HepG2 (cell line): ENCODE results near the gene STAT4. TPM values are rescaled to one million over a fixed set of nuclear protein-coding genes. Genes with fewer than 3 reads are reported as not detected.

Source experiments
- ATAC-seq: fragments of 200-7000 bp; cut with Tn5 transposase; 3 replicates; pipeline ENCODE4 v1.9.1; 2020; ENCODE audit warnings: mild to moderate bottlenecking, moderate library complexity
- BruUV-seq: library from RNA; stranded (reverse); fragments of 400-500 nt; replicated peaks from 2 replicates; lab custom pipeline; 2021; lab: Mats Ljungman, UMichigan
- CTCF ChIA-PET: fragments of 300-600 bp; formaldehyde crosslinking; extraction: SDS; loops from one replicate; lab custom pipeline; 2021; ENCODE audit warnings: low total read pairs, inconsistent platforms, low intra/inter-chr PET ratio; lab: Yijun Ruan, JAX
- POLR2A ChIA-PET: fragments of 350-600 bp; sonication (Branson Sonifier 250); formaldehyde crosslinking; loops from one replicate; lab custom pipeline; 2020; ENCODE audit warnings: antibody characterized with exemption, inconsistent platforms; lab: Yijun Ruan, JAX
- DNase-seq: peaks from one replicate; pipeline ENCODE4 v3.0.0-alpha.2; 2015; ENCODE audit warnings: low spot score
- FAIRE-seq: peaks from 3 replicates; lab custom pipeline; 2011; peaks lifted over from hg19 to GRCh38; lab: Jason Lieb, UNC
- H2AFZ ChIP-seq: one replicate; pipeline ENCODE4 v1.6.1; 2011; ENCODE audit warnings: low read length, inconsistent platforms
- H3K27ac ChIP-seq: fragments of 300-600 bp; 3 replicates; pipeline ENCODE4 v1.8.0; 2011; ENCODE audit warnings: mixed run types, mild to moderate bottlenecking, mixed read lengths, low read length, inconsistent platforms; ENCODE audit not compliant: insufficient read depth; ENCODE audit errors: extremely low read length
- H3K27me3 ChIP-seq, 2 experiments: fragments of 200-600 bp in 1 of 2; 2 replicates in 1 of 2; 3 replicates in 1 of 2; pipeline versions ENCODE4 v1.6.0 to v1.8.0; 2011; ENCODE audit warnings: low read length in 2 of 2, mild to moderate bottlenecking in 2 of 2, moderate library complexity in 2 of 2, inconsistent platforms in 1 of 2; ENCODE audit not compliant: insufficient read depth in 2 of 2, control insufficient read depth in 1 of 2
- H3K36me3 ChIP-seq, 2 experiments: fragments of 200-600 bp in 1 of 2; replicated peaks in 1 of 2; 2 replicates in 1 of 2; 3 replicates in 1 of 2; pipeline versions ENCODE4 v1.5.1 to v1.8.0; 2011; ENCODE audit warnings: low read length in 2 of 2, inconsistent platforms in 1 of 2; ENCODE audit not compliant: insufficient read depth in 2 of 2, control insufficient read depth in 1 of 2
- H3K4me1 ChIP-seq: 2 replicates; pipeline ENCODE4 v1.5.1; 2012; ENCODE audit warnings: low read length, inconsistent platforms; ENCODE audit not compliant: insufficient read depth
- H3K4me2 ChIP-seq: 2 replicates; pipeline ENCODE4 v1.6.0; 2011; ENCODE audit warnings: low read depth, low read length, inconsistent platforms
- H3K4me3 ChIP-seq, 3 experiments: fragments of 200-600 bp in 1 of 3; sonication (generic), shearing (Covaris generic) in 1 of 3; replicated peaks in 1 of 3; 2 replicates each; pipeline ENCODE4 v1.5.1; 2011 to 2016; ENCODE audit warnings: low read length in 3 of 3, inconsistent platforms in 2 of 3, low read depth in 2 of 3, mild to moderate bottlenecking in 2 of 3, control low read depth in 1 of 3, mixed read lengths in 1 of 3; ENCODE audit not compliant: insufficient read depth in 1 of 3
- H3K79me2 ChIP-seq: one replicate; pipeline ENCODE4 v1.6.1; 2011; ENCODE audit warnings: low read length, inconsistent platforms; ENCODE audit not compliant: insufficient read depth
- H3K9ac ChIP-seq: 2 replicates; pipeline ENCODE4 v1.6.0; 2011; ENCODE audit warnings: mild to moderate bottlenecking, low read depth, low read length, inconsistent platforms; ENCODE audit not compliant: insufficient read depth
- H3K9me3 ChIP-seq: 2 replicates; pipeline ENCODE4 v1.5.1; 2012; ENCODE audit warnings: mild to moderate bottlenecking, low read length
- H4K20me1 ChIP-seq: 2 replicates; pipeline ENCODE4 v1.6.0; 2011; ENCODE audit warnings: inconsistent platforms, mild to moderate bottlenecking, low read length, moderate library complexity; ENCODE audit not compliant: insufficient read depth
- HNF1A ChIP-seq, 2 experiments: sonication (generic) in 1 of 2; formaldehyde crosslinking in 1 of 2; IDR thresholded peaks; 2 replicates each; pipeline versions ENCODE4 v1.4.0 to v1.6.1; 2016 to 2020; ENCODE audit warnings: borderline replicate concordance in 1 of 2, low read depth in 1 of 2, mild to moderate bottlenecking in 1 of 2, missing genetic modification reagents in 1 of 2
- IRF1 ChIP-seq: sonication (generic); formaldehyde crosslinking; IDR thresholded peaks from 2 replicates; pipeline ENCODE4 v1.4.0; 2020; ENCODE audit warnings: low read depth, mild to moderate bottlenecking, missing genetic modification reagents
- MED1 ChIP-seq: sonication (generic); formaldehyde crosslinking; IDR thresholded peaks from 2 replicates; pipeline ENCODE4 v1.4.0; 2020; ENCODE audit warnings: missing genetic modification reagents
- PHB2 ChIP-seq: fragments of 450-650 bp; IDR thresholded peaks from 2 replicates; pipeline ENCODE4 v1.6.1; 2018; ENCODE audit not compliant: partially characterized antibody
- PRPF4 ChIP-seq: fragments of 200-400 bp; formaldehyde crosslinking; IDR thresholded peaks from 2 replicates; pipeline ENCODE4 v1.6.1; 2016; ENCODE audit warnings: low read length, low read depth; ENCODE audit not compliant: poor library complexity, severe bottlenecking
- RBM22 ChIP-seq: fragments of 200-400 bp; formaldehyde crosslinking; optimal IDR thresholded peaks from 2 replicates; pipeline ENCODE3; 2017; ENCODE audit warnings: mild to moderate bottlenecking, low read length, moderate library complexity
- REL ChIP-seq: sonication (generic); formaldehyde crosslinking; conservative IDR thresholded peaks from 2 replicates; pipeline ENCODE4 v1.8.0; 2022; ENCODE audit warnings: mild to moderate bottlenecking, missing genetic modification reagents, moderate library complexity
- SALL2 ChIP-seq: sonication (generic); formaldehyde crosslinking; IDR thresholded peaks from 2 replicates; pipeline ENCODE4 v1.8.1; 2023; ENCODE audit warnings: mild to moderate bottlenecking, missing genetic modification reagents, inconsistent platforms
- SMAD3 ChIP-seq: sonication (generic); formaldehyde crosslinking; IDR thresholded peaks from 2 replicates; pipeline ENCODE4 v1.4.0; 2020; ENCODE audit warnings: missing genetic modification reagents
- TFDP1 ChIP-seq: IDR thresholded peaks from 2 replicates; pipeline ENCODE4 v1.6.1; 2016; ENCODE audit warnings: missing compliant biosample characterization, missing genetic modification reagents, borderline replicate concordance
- ZMAT5 ChIP-seq: sonication (generic); formaldehyde crosslinking; IDR thresholded peaks from 2 replicates; pipeline ENCODE4 v1.5.0; 2020; ENCODE audit warnings: mild to moderate bottlenecking, low read depth, missing genetic modification reagents, borderline replicate concordance
- ZNF101 ChIP-seq: sonication (generic); formaldehyde crosslinking; IDR thresholded peaks from 2 replicates; pipeline ENCODE4 v1.4.0; 2020; ENCODE audit warnings: mild to moderate bottlenecking, low read depth, missing genetic modification reagents, borderline replicate concordance
- ZNF761 ChIP-seq: sonication (generic); formaldehyde crosslinking; conservative IDR thresholded peaks from 2 replicates; pipeline ENCODE4 v1.4.0; 2020; ENCODE audit warnings: mild to moderate bottlenecking, missing genetic modification reagents
- WGBS: methylation state at CpG from one replicate; pipeline ENCODE4 v1.1.6; 2017; ENCODE audit warnings: low lambda C conversion rate; 5-methylcytosine and 5-hydroxymethylcytosine counted together
- in situ Hi-C: cut with HindIII; loops from 2 replicates; pipeline ENCODE4 v1.10.0; 2017; ENCODE audit warnings: low pct_unique_long_range_greater_than_20kb; ENCODE audit not compliant: extremely low pct_ligation_motif_present
- intact Hi-C: fragments of 100-400 bp; cut with micrococcal nuclease; formaldehyde crosslinking; loops from one replicate; pipeline ENCODE4 v1.10.0; 2022; ENCODE audit not compliant: unreplicated experiment
- polyA plus RNA-seq, 8 experiments: library from polyadenylated mRNA; depleted of rRNA in 3 of 8; stranded (reverse) in 7 of 8; unstranded in 1 of 8; fragments of >200 nt; fragmentation: Illumina TruSeq in 4 of 8; extraction: Trizol in 4 of 8; gene quantifications; 2 replicates each; pipeline versions ENCODE4 v1.2.1 to v1.2.3, GENCODE V29; 2011 to 2016; ENCODE audit warnings: low read depth in 4 of 8, missing spikeins in 1 of 8, mixed read lengths in 1 of 8; ENCODE audit not compliant: insufficient read depth in 1 of 8
- total RNA-seq, 5 experiments: library from RNA; depleted of rRNA; stranded (reverse); fragments of >200 nt; fragmentation: Illumina TruSeq; extraction: Trizol; gene quantifications; 2 replicates each; pipeline ENCODE4 v1.2.3, GENCODE V29; 2016; ENCODE audit warnings: low read depth in 1 of 5
- TF ChIP-seq, protein P1 (sequence below): sonication (generic); formaldehyde crosslinking; IDR thresholded peaks from 2 replicates; pipeline ENCODE4 v1.8.1; 2023; ENCODE audit warnings: mild to moderate bottlenecking, moderate library complexity, missing genetic modification reagents

Gene STAT4
- total and polyA plus RNA-seq, 2 of the 13 experiments (the other 11 are each of a cell fraction or from before 2014, with no cell fraction given) = 0.37 TPM; not detected in 1

DNA sequence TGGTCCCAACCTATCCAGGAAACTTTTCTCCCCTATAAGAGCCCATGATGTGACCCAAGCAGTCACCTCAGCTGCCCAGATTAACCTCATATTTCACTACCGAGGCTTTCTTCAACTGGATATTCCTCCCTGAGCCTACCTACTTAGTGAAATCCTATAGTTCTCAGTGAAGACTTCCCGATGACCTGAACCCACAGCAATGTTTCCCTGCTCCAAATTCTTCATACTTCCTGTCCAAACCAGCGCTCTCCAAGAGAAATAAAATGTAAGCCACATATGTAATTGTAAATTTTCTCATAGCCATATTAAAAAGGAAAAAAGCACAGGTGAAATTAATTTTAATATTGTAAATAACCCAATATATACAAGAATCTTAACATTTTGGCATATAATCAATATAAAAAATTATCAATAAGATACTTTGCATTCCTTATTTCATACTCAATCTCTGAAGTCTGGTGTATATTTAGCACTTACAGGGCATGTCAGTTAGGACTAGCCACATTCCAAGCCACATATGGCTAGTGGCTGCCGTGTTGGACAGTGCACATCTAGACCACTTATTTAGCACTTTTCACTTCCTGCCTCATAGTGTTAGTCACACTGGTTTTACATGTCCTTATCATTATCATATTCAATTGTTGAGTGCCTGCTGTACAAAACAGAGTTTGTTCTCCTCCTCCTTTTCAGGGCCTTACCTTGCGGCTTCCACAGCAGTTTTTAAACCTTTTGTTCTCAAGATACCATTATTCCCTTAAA is 1.9 kb upstream of the STAT4 start:
- H3K9ac ChIP-seq = no peak overlapping the region
- no peak overlapping the region for H2AFZ ChIP-seq
- ChIA-PET CTCF (interaction anchor here (2.4 kb wide), 1 partner anchor 156 kb away, joined by 6 read pairs; no protein-coding TSS in a partner anchor), POLR2A (no interaction called here)
- H3K79me2 ChIP-seq = no peaks in the 10 kb centered on the region
- 16% methylated on average over 5 of the region's 5 CpGs for WGBS
- H3K9me3 ChIP-seq = no peaks in the 10 kb centered on the region
- no TSS peak for BruUV-seq
- H3K4me2 ChIP-seq = no peak overlapping the region
- no peak overlapping the region for H3K4me3 ChIP-seq
- intact Hi-C loops (no loop called here), in situ Hi-C loops (loop anchor here (5.0 kb wide), 1 partner anchor 100 kb away; no protein-coding TSS in a partner anchor)
- no peaks in the 10 kb centered on the region for H4K20me1 ChIP-seq
- H3K27ac ChIP-seq = no peak overlapping the region
- no peak for FAIRE-seq
- TF ChIP-seq PRPF4 (no peak), ZNF761 (CRISPR knock-in tag) (no peak), ZMAT5 (no peak), ZNF101 (CRISPR knock-in tag) (no peak), PHB2 (no peak), SMAD3 (CRISPR knock-in tag) (no peak), TFDP1 (CRISPR knock-in tag) (no peak), HNF1A (IDR thresholded peaks at IDR 0.05; ENCODE audit: low read depth) (no peak), HNF1A (CRISPR knock-in tag; IDR thresholded peaks at IDR 0.05; ENCODE audit: borderline replicate concordance) (no peak), MED1 (no peak), IRF1 (no peak), SALL2 (no peak), REL (CRISPR knock-in tag) (no peak), RBM22 (no peak)
- TF ChIP-seq, protein P1, sequence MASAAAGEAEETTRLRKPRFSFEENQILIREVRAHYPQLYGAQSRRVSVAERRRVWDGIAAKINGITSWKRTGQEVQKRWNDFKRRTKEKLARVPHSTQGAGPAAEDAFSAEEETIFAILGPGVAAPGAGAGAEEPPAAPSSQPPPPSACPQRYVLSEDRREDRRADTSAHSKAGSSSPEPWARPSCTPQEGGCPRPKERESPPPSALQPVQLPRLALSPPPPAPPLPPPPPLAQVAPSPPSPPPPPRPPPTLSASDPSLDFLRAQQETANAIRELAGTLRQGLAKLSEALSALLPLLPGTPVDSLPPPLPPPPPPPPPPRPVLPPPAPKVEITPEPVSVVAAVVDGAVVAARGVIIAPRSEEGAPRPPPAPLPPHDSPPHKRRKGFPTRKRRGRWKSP (CRISPR knock-in tag) = no peak
- H3K36me3 ChIP-seq = no peaks in the 10 kb centered on the region
- H3K27me3 ChIP-seq = peaks cover 0 to 37% of the 10 kb centered on the region in 2 experiments; a peak in 4 of 5 replicates
- H3K4me1 ChIP-seq = peaks cover 10% of the 10 kb centered on the region
- no peak for DNase-seq
- no peak for ATAC-seq
